Heart right ventricle (tissue), 16 donors: ENCODE results near the gene DGKE. TPM values are rescaled to one million over a fixed set of nuclear protein-coding genes. Genes with fewer than 3 reads are reported as not detected.
A peak's percentile ranks its signal among the peaks of the same experiment; 100 is the strongest.

Experiments used
- ATAC-seq, 8 donors: fragments of 200-7000 bp; cut with Tn5 transposase; one replicate each; pipeline ENCODE4 v1.9.1; 2020; ENCODE audit warnings: mild to moderate bottlenecking in 8 of 8, moderate library complexity in 8 of 8, moderate number of reproducible peaks in 1 of 8
- DNase-seq, 2 donors: peaks; one replicate each; pipeline ENCODE4 v3.0.0-alpha.2; 2020
- H3K27ac ChIP-seq, 10 donors: fragments of 200-600 bp; sonication (generic) in 2 of 10; one replicate each; pipeline versions ENCODE4 v1.5.0 to v1.8.0; 2020 to 2022; ENCODE audit warnings: mild to moderate bottlenecking in 3 of 10
- H3K27me3 ChIP-seq, 7 donors: fragments of 200-600 bp; one replicate each; pipeline ENCODE4 v1.8.0; 2021 to 2022; ENCODE audit warnings: mild to moderate bottlenecking in 2 of 7
- H3K36me3 ChIP-seq, 9 donors: fragments of 200-600 bp; sonication (generic) in 1 of 9; one replicate each; pipeline versions ENCODE4 v1.5.0 to v1.8.0; 2020 to 2022; ENCODE audit warnings: mild to moderate bottlenecking in 2 of 9
- H3K4me1 ChIP-seq, 9 donors: fragments of 200-600 bp; sonication (generic) in 1 of 9; one replicate each; pipeline versions ENCODE4 v1.5.0 to v1.8.0; 2020 to 2022; ENCODE audit warnings: mild to moderate bottlenecking in 4 of 9
- H3K4me3 ChIP-seq, 10 donors: fragments of 200-600 bp; sonication (generic) in 2 of 10; one replicate each; pipeline versions ENCODE4 v1.5.0 to v1.8.0; 2020 to 2022; ENCODE audit warnings: mild to moderate bottlenecking in 7 of 10, moderate library complexity in 2 of 10
- H3K9me3 ChIP-seq, 11 donors: fragments of 200-600 bp in 10 of 11; sonication (generic) in 2 of 11; one replicate each; pipeline versions ENCODE4 v1.5.0 to v1.8.0; 2013 to 2022; ENCODE audit warnings: mild to moderate bottlenecking in 2 of 11, control low read depth in 1 of 11, moderate library complexity in 1 of 11
- WGBS, 2 donors: extraction: QIAGEN DNeasy Blood & Tissue Kit; methylation state at CpG; one replicate each; pipeline ENCODE4 v1.1.7; 2013; ENCODE audit warnings: inconsistent platforms in 1 of 2; 5-methylcytosine and 5-hydroxymethylcytosine counted together
- intact Hi-C, 10 donors: fragments of 100-400 bp; cut with DNase I; formaldehyde crosslinking; loops; one replicate each; pipeline versions ENCODE4 v1.11.1 to v1.14.2; 2022
- polyA plus RNA-seq, 2 donors: library from polyadenylated mRNA; stranded (reverse); fragments of 200-250 nt; gene quantifications; one replicate each; pipeline ENCODE4 v1.2.3, GENCODE V29; 2013
- total RNA-seq, 10 donors: library from RNA; stranded (reverse); fragmentation: NEBNext Ultra II Directional in 3 of 10; extraction: Animal tissue kit (Norgen Biotek cat#: 25700) in 3 of 10; gene quantifications; one replicate each; pipeline versions ENCODE4 v1.2.1 to v1.2.4, GENCODE V29; 2021 to 2023
- TF ChIP-seq, protein P1 (sequence below), 9 donors: fragments of 200-600 bp; sonication (generic) in 2 of 9; IDR thresholded peaks; one replicate each; pipeline versions ENCODE4 v1.5.0 to v1.8.0; 2021 to 2022; ENCODE audit warnings: antibody characterized with exemption in 9 of 9, mild to moderate bottlenecking in 5 of 9, moderate library complexity in 1 of 9
- donor health status: Arrhythmogenic right ventricular cardiomyopathy.
- donor health status: ischemic (EF 13 %, LVEDD 7.1; RV severe dilation, severe dysfunction).
- donor health status: healthy with polysubstance abuse.
- donor health status: DM: no; HTN: yes; CAD: no.
- donor health status: DM: no; HTN: no; CAD: no.
- donor health status: ischemic (EF 25% LVEDD 6.9; RV normal size, moderate dysfunction).
- donor health status: ischemic (EF 25% LVEDD 5.7; RV mildly dilated, moderate dysfunction).
- donor health status: healthy.
- donor health status: DM: yes; HTN: yes; CAD: no.
- donor health status: Ischemic cardiomyopathy.
- donor health status: ischemic (EF 35%, LVEDD 5.7; RV mildly dilated, moderate dysfunction).
- donor health status: nonischemic (EF 11% LVEDD 7.7; RV severe dilation, severe dysfunction).
- donor health status: DM: yes; HTN: yes; CAD: no.
- donor health status: PGD.
- donor health status: ischemic (EF 29% LVEDD 5.4; RV normal size, mild dysfunction).
- donor health status: nonischemic (EF 23%, LVEDD 6.1; RV moderate dilation, normal function).

Gene DGKE
- total and polyA plus RNA-seq, 12 donors: 0.71 to 5.3 (median 2.7) TPM

DNA sequence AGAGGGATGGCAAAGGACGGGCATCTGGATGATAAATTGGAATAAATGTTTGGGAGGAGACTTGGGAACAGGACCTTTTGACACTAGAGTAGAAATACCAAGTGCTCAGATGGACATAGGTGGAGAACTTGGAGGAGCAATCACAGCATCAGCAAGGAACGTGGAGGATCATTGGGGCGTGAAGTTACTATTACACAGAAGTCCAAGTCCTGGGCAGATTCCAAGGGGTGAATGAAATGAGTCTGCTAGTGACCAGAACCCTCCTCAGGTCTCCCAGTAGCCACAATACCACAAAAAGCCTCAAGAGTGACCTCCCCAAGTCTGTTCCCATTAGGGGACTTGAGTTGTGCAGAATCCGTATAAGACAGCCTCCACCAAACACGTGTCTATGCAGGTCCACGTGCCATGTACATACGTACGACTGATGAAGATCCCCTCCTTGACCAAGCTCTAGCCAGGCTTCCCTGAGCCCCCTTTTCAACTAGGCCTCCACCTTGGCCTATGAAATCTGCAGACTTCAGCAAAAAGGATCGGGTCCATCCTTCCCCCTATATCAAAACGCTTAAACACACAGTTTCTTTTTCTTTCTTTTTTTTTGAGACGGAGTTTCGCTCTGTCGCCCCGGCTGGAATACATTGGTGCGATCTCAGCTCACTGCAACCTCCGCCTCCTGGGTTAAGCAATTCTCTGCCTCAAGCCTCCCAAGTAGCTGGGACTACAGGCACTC is 2.4 kb upstream of the DGKE start:
- TF ChIP-seq, protein P1, sequence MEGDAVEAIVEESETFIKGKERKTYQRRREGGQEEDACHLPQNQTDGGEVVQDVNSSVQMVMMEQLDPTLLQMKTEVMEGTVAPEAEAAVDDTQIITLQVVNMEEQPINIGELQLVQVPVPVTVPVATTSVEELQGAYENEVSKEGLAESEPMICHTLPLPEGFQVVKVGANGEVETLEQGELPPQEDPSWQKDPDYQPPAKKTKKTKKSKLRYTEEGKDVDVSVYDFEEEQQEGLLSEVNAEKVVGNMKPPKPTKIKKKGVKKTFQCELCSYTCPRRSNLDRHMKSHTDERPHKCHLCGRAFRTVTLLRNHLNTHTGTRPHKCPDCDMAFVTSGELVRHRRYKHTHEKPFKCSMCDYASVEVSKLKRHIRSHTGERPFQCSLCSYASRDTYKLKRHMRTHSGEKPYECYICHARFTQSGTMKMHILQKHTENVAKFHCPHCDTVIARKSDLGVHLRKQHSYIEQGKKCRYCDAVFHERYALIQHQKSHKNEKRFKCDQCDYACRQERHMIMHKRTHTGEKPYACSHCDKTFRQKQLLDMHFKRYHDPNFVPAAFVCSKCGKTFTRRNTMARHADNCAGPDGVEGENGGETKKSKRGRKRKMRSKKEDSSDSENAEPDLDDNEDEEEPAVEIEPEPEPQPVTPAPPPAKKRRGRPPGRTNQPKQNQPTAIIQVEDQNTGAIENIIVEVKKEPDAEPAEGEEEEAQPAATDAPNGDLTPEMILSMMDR (IDR thresholded peaks at IDR 0.05): no peak
- intact Hi-C loops: loop anchor here in 1 of 10 donors (5.0 kb wide), 1 partner anchor 81 kb away; the partner anchor contains the start of gene TRIM25
- DNase-seq: no peak
- 93 to 96% methylated on average over 16 of the region's 16 CpGs for WGBS, 2 donors
- no peak overlapping the region for H3K4me3 ChIP-seq
- ATAC-seq: no peak
- H3K27ac ChIP-seq: no peak overlapping the region
- H3K4me1 ChIP-seq: peaks cover 3 to 42% (median 14%) of the 10 kb centered on the region in 9 donors
- H3K9me3 ChIP-seq: no peaks in the 10 kb centered on the region
- H3K27me3 ChIP-seq: no peaks in the 10 kb centered on the region
- H3K36me3 ChIP-seq: peaks cover 0 to 22% (median 0%) of the 10 kb centered on the region in 9 donors

DNA sequence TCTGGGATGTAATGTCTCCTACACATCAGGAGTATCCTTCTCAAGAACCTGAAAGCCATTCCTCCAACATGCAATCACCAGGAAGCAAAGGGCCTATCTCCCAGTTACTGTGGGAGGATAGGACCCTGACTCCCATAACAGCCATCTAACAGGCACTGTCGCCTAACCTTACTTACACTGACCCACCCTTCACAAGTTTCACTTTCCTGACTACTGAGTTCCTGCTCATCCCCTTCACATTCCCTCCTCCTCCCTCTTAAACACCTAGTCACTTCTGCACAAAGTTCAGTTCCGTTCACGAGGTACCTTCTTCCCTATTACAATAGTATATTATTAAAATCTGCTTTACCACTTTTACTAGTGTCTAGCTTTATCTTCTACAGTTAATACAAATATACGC is 1.5 kb upstream of the DGKE start:
- Histone ChIP-seq H3K4me1 (peaks cover 3 to 47% (median 14%) of the 10 kb centered on the region in 9 donors), H3K27ac (peak overlapping the region in 2 of 10 donors; percentile 88 to 91), H3K9me3 (no peaks in the 10 kb centered on the region), H3K27me3 (no peaks in the 10 kb centered on the region), H3K36me3 (peaks cover 0 to 17% (median 0%) of the 10 kb centered on the region in 9 donors), H3K4me3 (peak overlapping the region; percentile 36 to 94 (median 73))
- TF ChIP-seq, protein P1 (IDR thresholded peaks at IDR 0.05): no peak
- no peak for DNase-seq
- 65 to 80% methylated on average over 4 of the region's 4 CpGs for WGBS, 2 donors
- no peak for ATAC-seq
- intact Hi-C loops: loop anchor here in 1 of 10 donors (5.0 kb wide), 1 partner anchor 80 kb away; the partner anchor contains the start of gene TRIM25

DNA sequence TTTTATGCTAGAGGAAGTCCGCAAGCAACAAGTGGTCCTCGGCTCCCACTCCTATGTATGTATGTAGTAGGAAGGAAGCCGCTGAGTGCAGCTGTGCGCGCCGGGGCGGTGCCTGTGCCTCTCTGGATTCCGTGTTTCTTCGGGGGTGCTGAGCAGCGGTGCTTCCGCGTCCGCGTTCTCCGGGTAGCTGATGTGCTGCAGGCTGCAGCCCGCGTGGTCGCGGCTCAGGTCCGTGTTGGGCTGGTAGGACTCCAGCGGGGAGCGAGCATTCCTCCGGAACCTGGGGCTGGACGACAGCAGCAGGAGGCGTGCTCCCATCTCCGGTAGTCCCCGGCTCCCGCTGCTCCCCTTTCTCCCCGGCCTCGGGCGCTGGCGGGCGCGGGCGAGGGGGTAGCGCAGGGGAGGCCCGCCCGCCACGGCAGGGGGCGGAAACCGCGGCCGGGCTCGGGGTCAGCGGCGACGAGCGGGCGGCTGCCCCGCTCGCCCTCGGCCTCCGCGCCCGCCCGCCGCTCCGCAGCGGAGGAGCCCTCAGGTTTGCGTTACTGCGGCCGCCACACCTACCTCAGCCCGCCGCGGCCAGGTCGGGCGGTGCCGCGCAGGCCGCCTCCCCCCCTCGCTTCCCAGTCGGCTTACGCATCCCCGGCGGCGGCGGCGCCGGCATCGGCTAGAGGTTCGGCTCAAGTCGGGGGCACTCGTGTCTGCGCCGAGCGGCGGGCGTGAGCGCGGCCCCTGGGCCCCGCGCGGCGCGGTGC is 718 bp upstream of the DGKE start:
- Histone ChIP-seq H3K36me3 (peaks cover 0 to 13% (median 0%) of the 10 kb centered on the region in 9 donors), H3K4me3 (peak overlapping the region; percentile 36 to 94 (median 73)), H3K4me1 (peaks cover 3 to 55% (median 17%) of the 10 kb centered on the region in 9 donors), H3K27me3 (no peaks in the 10 kb centered on the region), H3K27ac (peak overlapping the region; percentile 38 to 91 (median 86)), H3K9me3 (no peaks in the 10 kb centered on the region)
- ATAC-seq: peak in 6 of 8 donors; percentile 2 to 81 (median 46)
- WGBS, 2 donors: 1% methylated on average over 94 to 95 of the region's 95 CpGs
- TF ChIP-seq, protein P1 (IDR thresholded peaks at IDR 0.05): no peak
- DNase-seq: peak; percentile 40 to 60
- intact Hi-C loops: loop anchor here in 2 of 10 donors (1.0 to 5.0 kb wide), 2 partner anchors 79 to 81 kb away; partner anchors contain the start of gene TRIM25 (in 2 of the 2)
